HepG2 (cell line): ENCODE results near the gene TAF3. TPM values are rescaled to one million over a fixed set of nuclear protein-coding genes. Genes with fewer than 3 reads are reported as not detected.

Experiments
- ATM ChIP-seq: fragments of 450-650 bp; IDR thresholded peaks from 2 replicates; pipeline ENCODE4 v1.7.1; 2017; ENCODE audit warnings: mild to moderate bottlenecking, borderline replicate concordance
- DNMT1 ChIP-seq: sonication (generic); formaldehyde crosslinking; IDR thresholded peaks from 2 replicates; pipeline ENCODE4 v1.5.1; 2020; ENCODE audit warnings: mild to moderate bottlenecking, missing genetic modification reagents
- ERF ChIP-seq: IDR thresholded peaks from 2 replicates; pipeline ENCODE4 v1.6.1; 2018; ENCODE audit warnings: missing biosample characterization, missing genetic modification reagents
- ETV5 ChIP-seq: IDR thresholded peaks from 2 replicates; pipeline ENCODE4 v1.6.1; 2018; ENCODE audit warnings: missing biosample characterization, missing genetic modification reagents, inconsistent platforms, borderline replicate concordance
- ETV6 ChIP-seq: sonication (generic); formaldehyde crosslinking; conservative IDR thresholded peaks from 2 replicates; pipeline ENCODE4 v1.4.0; 2020; ENCODE audit warnings: missing genetic modification reagents
- FOXM1 ChIP-seq: sonication (generic); formaldehyde crosslinking; IDR thresholded peaks from 2 replicates; pipeline ENCODE4 v1.5.0; 2020; ENCODE audit warnings: missing genetic modification reagents
- KAT8 ChIP-seq: IDR thresholded peaks from 2 replicates; pipeline ENCODE4 v1.6.1; 2016; ENCODE audit warnings: missing genetic modification reagents, missing compliant biosample characterization
- MED13 ChIP-seq: sonication (generic); formaldehyde crosslinking; IDR thresholded peaks from 2 replicates; pipeline ENCODE4 v1.5.0; 2020; ENCODE audit warnings: missing genetic modification reagents
- PHF21A ChIP-seq: sonication (generic); formaldehyde crosslinking; IDR thresholded peaks from 2 replicates; pipeline ENCODE4 v1.5.0; 2020; ENCODE audit warnings: mild to moderate bottlenecking, missing genetic modification reagents
- TAF1 ChIP-seq: sonication (generic); formaldehyde crosslinking; IDR thresholded peaks from 2 replicates; pipeline ENCODE4 v1.4.0; 2020; ENCODE audit warnings: missing genetic modification reagents
- TIGD3 ChIP-seq: sonication (generic); formaldehyde crosslinking; IDR thresholded peaks from 2 replicates; pipeline ENCODE4 v1.5.1; 2020; ENCODE audit warnings: mild to moderate bottlenecking, missing genetic modification reagents, borderline replicate concordance
- YEATS4 ChIP-seq: sonication (generic); formaldehyde crosslinking; IDR thresholded peaks from 2 replicates; pipeline ENCODE4 v1.4.0; 2020; ENCODE audit warnings: missing genetic modification reagents, borderline replicate concordance
- ZBED4 ChIP-seq: sonication (generic); formaldehyde crosslinking; IDR thresholded peaks from 2 replicates; pipeline ENCODE4 v1.4.0; 2020; ENCODE audit warnings: missing genetic modification reagents, borderline replicate concordance
- ZBTB21 ChIP-seq: sonication (generic); formaldehyde crosslinking; IDR thresholded peaks from 2 replicates; pipeline ENCODE4 v1.4.0; 2020; ENCODE audit warnings: missing genetic modification reagents
- ZFX ChIP-seq: sonication (generic); formaldehyde crosslinking; IDR thresholded peaks from 2 replicates; pipeline ENCODE4 v1.4.0; 2020; ENCODE audit warnings: mild to moderate bottlenecking, low read depth, missing genetic modification reagents, moderate library complexity
- ZFYVE20 ChIP-seq: sonication (generic); formaldehyde crosslinking; IDR thresholded peaks from 2 replicates; pipeline ENCODE4 v1.8.0; 2023; ENCODE audit warnings: low read depth, mild to moderate bottlenecking, moderate library complexity, missing genetic modification reagents, borderline replicate concordance
- ZNF256 ChIP-seq: sonication (generic); formaldehyde crosslinking; conservative IDR thresholded peaks from 2 replicates; pipeline ENCODE4 v1.4.0; 2020; ENCODE audit warnings: missing genetic modification reagents
- ZNF350 ChIP-seq: sonication (generic); formaldehyde crosslinking; IDR thresholded peaks from 2 replicates; pipeline ENCODE4 v1.4.0; 2020; ENCODE audit warnings: mild to moderate bottlenecking, low read depth, missing genetic modification reagents, borderline replicate concordance
- ZNF546 ChIP-seq: sonication (generic); formaldehyde crosslinking; conservative IDR thresholded peaks from 2 replicates; pipeline ENCODE4 v1.8.1; 2023; ENCODE audit warnings: mild to moderate bottlenecking, missing genetic modification reagents
- ZNF790 ChIP-seq: sonication (generic); formaldehyde crosslinking; IDR thresholded peaks from 2 replicates; pipeline ENCODE4 v1.8.0; 2022; ENCODE audit warnings: missing genetic modification reagents, mild to moderate bottlenecking, borderline replicate concordance
- ZSCAN25 ChIP-seq: sonication (generic); formaldehyde crosslinking; IDR thresholded peaks from 2 replicates; pipeline ENCODE4 v1.8.0; 2022; ENCODE audit warnings: mild to moderate bottlenecking, missing genetic modification reagents
- polyA plus RNA-seq, 8 experiments: library from polyadenylated mRNA; depleted of rRNA in 3 of 8; stranded (reverse) in 7 of 8; unstranded in 1 of 8; fragments of >200 nt; fragmentation: Illumina TruSeq in 4 of 8; extraction: Trizol in 4 of 8; gene quantifications; 2 replicates each; pipeline versions ENCODE4 v1.2.1 to v1.2.3, GENCODE V29; 2011 to 2016; ENCODE audit warnings: low read depth in 4 of 8, missing spikeins in 1 of 8, mixed read lengths in 1 of 8; ENCODE audit not compliant: insufficient read depth in 1 of 8
- total RNA-seq, 5 experiments: library from RNA; depleted of rRNA; stranded (reverse); fragments of >200 nt; fragmentation: Illumina TruSeq; extraction: Trizol; gene quantifications; 2 replicates each; pipeline ENCODE4 v1.2.3, GENCODE V29; 2016; ENCODE audit warnings: low read depth in 1 of 5

Gene TAF3
- total and polyA plus RNA-seq, 2 of the 13 experiments (the other 11 are each of a cell fraction or from before 2014, with no cell fraction given): 1.7 to 2.9 TPM

DNA sequence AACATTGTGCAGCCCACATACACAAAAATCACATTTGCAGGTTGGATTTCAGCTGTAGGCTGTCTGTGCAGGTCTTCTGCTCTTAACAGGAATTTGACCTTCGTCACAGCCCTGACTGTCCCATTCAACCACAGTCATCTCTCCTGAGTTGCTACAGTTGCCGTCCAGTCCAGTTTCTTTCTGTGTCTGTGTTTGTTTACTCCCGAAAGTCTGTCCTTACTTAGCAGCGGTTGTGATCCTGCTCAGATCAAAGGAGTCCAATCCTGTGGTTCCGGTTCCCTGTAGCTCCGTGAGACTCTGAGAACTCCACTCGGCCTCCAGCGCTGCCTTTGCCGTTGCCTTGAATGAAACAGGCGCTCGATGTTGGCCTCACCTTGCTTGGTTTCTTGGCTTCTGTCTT lies 124.6 kb downstream of the TAF3 start (continued):
- TF ChIP-seq ATM (no peak), ZNF350 (no peak), TIGD3 (CRISPR knock-in tag) (no peak), YEATS4 (CRISPR knock-in tag) (no peak), ZNF790 (CRISPR knock-in tag) (no peak), PHF21A (CRISPR knock-in tag) (peak; percentile 64; the same call in 1 of the 2 replicates), MED13 (CRISPR knock-in tag) (no peak), TAF1 (CRISPR knock-in tag) (no peak), ETV6 (CRISPR knock-in tag) (no peak), ZFYVE20 (CRISPR knock-in tag) (no peak), KAT8 (CRISPR knock-in tag) (0 out of 2 replicates have a peak, but pooled peaks have one; percentile 26), ETV5 (CRISPR knock-in tag) (peak; percentile 57; the same call in 1 of the 2 replicates), ERF (no peak), ZNF256 (CRISPR knock-in tag) (no peak), ZBTB21 (CRISPR knock-in tag) (no peak), ZNF546 (no peak), ZSCAN25 (CRISPR knock-in tag) (no peak), ZFX (0 out of 2 replicates have a peak, but pooled peaks have one; percentile 32), FOXM1 (no peak), DNMT1 (CRISPR knock-in tag) (no peak), ZBED4 (peak; percentile 98)
